GM10248 (cell line): ENCODE data around the gene CACNA2D1.

Experiments
- CTCF ChIA-PET: fragments of 300-600 bp; sonication (Branson Sonifier 250); formaldehyde crosslinking; extraction: SDS; loops from one replicate; lab custom pipeline; 2021; ENCODE audit warnings: antibody characterized with exemption; lab: Yijun Ruan, JAX
- POLR2A ChIA-PET: fragments of 350-650 bp; sonication (Branson Sonifier 250); formaldehyde crosslinking; extraction: SDS; loops from one replicate; lab custom pipeline; 2020; ENCODE audit warnings: antibody characterized with exemption; lab: Yijun Ruan, JAX
- DNase-seq: peaks from one replicate; pipeline ENCODE4 v3.0.0; 2012; ENCODE audit errors: extremely low spot score
- TF ChIP-seq, protein P1 (sequence below): IDR thresholded peaks from 2 replicates; pipeline ENCODE4 v1.5.1; 2012; ENCODE audit warnings: mild to moderate bottlenecking, low read depth; ENCODE audit errors: extremely low read depth, missing control alignments, control extremely low read depth

CACNA2D1 gene

DNA sequence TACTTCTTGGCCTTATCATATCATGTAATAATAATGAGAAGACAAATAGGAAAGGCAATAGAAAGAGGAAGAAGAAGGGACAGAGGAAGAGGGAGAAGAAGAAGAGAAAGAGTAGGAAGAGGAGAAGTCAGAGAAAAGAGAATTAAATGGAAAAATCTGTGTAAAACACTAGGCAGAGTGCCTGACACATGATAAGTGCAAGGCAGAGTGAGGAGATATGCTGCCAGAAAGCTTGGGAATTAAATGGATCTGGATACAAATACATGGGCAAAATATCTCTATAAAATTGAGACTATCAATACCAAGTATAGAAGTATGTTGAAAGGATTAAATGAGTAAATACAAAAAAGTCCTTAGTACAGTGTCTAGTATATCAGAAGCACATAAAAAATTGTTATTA lies 124.8 kb downstream of the CACNA2D1 start:
- ChIA-PET POLR2A (no interaction called here), CTCF (no interaction called here)
- TF ChIP-seq, protein P1, sequence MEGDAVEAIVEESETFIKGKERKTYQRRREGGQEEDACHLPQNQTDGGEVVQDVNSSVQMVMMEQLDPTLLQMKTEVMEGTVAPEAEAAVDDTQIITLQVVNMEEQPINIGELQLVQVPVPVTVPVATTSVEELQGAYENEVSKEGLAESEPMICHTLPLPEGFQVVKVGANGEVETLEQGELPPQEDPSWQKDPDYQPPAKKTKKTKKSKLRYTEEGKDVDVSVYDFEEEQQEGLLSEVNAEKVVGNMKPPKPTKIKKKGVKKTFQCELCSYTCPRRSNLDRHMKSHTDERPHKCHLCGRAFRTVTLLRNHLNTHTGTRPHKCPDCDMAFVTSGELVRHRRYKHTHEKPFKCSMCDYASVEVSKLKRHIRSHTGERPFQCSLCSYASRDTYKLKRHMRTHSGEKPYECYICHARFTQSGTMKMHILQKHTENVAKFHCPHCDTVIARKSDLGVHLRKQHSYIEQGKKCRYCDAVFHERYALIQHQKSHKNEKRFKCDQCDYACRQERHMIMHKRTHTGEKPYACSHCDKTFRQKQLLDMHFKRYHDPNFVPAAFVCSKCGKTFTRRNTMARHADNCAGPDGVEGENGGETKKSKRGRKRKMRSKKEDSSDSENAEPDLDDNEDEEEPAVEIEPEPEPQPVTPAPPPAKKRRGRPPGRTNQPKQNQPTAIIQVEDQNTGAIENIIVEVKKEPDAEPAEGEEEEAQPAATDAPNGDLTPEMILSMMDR: no peak
- DNase-seq: no peak

DNA sequence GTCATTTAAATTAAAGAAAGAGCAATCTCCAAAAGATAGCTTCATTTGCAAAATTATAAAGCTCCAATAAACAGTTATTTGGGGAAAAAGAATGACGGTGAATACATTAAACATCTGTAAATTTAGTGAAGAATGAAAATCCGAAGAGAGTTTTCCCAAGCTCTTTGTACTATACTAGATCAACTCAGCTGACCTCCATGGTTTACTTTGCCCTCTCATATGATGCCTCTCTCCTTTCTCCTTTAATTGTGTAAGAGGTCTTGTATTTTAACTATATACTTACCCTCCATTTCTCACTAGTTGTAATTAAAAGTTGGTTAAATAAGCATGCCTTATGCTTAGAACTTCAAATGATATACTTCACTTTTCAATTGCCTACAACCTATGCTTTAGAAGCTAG lies 125.8 kb downstream of the CACNA2D1 start:
- DNase-seq: no peak
- CTCF ChIA-PET: interaction anchor here (0.9 to 1.1 kb wide), 2 partner anchors 9 to 10 kb away, joined by 3 read pairs; no protein-coding TSS in a partner anchor
- POLR2A ChIA-PET: no interaction called here
- TF ChIP-seq, protein P1: no peak

DNA sequence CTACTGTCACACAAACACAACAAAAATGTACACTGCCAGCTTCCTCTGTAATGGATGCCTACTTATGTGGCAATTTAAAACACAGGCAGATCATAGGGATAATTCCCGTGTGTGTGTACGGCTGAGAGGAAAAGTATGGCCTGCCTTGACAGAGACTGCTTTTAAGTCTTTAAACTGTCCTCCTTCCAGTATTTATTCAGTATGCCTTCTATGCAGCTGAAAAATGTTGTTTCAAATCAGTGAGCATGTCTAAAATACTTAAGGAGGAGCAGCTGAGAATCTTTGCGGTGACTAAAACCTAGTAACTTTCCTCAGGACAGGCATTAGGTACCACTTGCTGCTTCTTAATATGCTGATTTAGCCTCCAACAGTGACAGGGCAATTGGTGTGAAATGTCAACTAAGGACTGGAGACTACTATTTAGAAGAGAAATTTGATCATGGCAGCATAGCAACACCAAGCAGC lies 126.3 kb downstream of the CACNA2D1 start:
- DNase-seq: no peak
- CTCF ChIA-PET: interaction anchor here (1.1 kb wide), 1 partner anchor 10 kb away, joined by 3 read pairs; no protein-coding TSS in a partner anchor
- POLR2A ChIA-PET: no interaction called here
- TF ChIP-seq, protein P1: no peak

DNA sequence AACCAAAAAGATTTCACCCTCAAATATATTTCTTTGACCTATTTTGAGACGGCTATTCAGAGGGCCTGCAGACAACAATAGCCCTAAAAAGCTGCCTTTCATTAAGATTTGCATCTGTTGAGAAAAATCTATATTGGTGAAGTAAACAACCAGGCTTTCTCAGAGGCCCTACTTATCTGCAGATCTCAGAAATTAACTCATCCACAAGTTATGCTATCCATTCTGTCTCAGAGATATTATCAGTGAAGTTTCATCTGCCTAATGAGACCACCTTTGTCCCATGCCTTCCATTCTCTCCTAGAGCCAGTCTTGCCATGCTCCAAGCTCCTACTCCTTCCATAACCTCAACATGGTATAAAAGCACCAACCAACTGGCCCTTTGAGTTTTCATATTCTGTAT lies 130.3 kb downstream of the CACNA2D1 start:
- TF ChIP-seq, protein P1: no peak
- no peak for DNase-seq
- POLR2A ChIA-PET: no interaction called here
- CTCF ChIA-PET: interaction anchor here (1.2 to 2.2 kb wide), 3 partner anchors 10 to 20 kb away, joined by 4 to 5 read pairs (median 5); no protein-coding TSS in a partner anchor

DNA sequence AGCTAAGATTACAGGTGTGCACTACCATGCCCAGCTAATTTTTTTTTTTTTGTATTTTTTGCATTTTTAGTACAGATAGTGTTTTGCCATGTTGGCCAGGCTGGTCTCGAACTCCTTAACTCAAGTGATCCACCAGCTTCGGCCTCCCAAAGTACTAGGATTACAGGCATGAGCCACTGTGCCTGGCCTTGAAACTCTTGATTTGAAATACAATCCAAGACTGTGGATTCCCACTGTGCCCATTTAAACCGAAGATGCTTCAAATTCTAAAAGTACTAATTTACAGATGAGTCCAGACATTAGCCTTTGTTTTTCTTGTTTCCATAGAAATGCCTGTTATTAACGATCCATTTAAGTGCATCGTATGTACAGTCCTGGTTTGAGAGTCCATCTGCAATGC lies 130.9 kb downstream of the CACNA2D1 start:
- ChIA-PET POLR2A (no interaction called here), CTCF (interaction anchor here (1.2 to 2.2 kb wide), 3 partner anchors 11 to 19 kb away, joined by 4 to 5 read pairs (median 5); no protein-coding TSS in a partner anchor)
- TF ChIP-seq, protein P1: no peak
- no peak for DNase-seq

DNA sequence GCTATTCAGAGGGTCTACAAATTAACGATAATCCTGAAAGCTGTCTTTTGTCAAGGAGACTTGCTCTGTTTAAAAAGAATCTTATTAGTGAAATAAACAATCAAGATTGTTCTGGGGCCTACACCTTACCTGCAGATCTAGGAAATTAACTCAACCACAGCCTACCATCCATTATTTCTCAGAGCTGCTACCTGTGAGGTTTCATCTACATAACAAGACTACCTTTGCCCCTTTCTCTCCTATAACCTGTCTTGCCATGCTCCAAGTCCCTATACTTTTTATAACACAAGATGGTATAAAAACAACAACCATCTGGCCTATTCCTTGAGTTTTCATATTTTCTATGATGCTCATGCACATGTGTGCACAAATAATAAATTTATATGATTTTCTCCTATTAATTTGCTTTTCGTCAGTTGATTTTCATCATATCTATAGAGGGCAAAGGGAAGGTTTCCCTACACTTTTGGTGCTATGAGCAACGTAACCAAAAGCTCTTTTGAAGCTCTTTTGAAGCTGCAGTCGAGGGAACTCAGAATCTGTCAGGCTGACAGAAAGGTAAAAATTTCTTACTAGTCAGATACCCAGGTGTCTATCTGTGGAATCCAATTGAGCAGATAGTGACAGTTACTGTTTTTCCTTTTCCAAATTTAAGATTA lies 138.1 kb downstream of the CACNA2D1 start:
- ChIA-PET CTCF (no interaction called here), POLR2A (no interaction called here)
- DNase-seq: no peak
- TF ChIP-seq, protein P1: no peak
